ENCODE results near the gene SH2B3.

DNA sequence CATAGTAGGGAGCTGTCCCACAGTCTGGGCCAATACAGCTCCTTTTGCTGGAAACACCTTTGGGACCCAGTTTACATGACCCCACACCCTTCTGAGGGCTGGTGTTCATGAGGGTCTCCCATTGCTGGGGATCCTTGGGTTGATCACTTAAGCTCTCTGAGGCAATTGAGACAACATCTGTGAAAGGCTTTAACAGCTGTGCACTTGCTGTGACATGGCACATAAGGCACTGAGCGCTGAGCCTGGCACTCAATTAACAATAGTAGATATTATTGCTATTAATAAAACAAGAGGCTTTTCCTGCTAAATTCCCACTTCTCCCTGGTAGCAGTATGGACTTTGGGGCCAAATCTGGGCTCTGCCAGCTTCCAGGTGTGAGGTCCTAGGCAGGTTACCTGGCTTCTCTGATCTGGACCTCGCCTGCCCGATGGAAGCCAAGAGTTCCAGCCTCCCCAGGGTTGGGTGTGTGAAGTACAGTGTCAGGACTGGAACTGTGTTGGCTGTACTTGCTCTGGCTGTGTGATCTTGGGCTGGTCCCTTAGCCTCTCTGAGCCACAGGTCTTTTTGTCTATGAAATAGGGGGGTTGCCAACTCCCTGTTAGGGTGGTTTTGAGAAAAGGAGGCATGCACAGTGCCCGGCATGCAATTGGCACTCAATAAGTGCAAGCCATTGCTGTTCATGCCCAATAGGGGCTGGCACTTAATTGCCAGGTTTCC is 3.1 kb downstream of the SH2B3 start:
- TF ChIP-seq NR2C2 (CRISPR knock-in tag; IDR thresholded peaks at IDR 0.05) (no peak), NR2C2 (tag; IDR thresholded peaks at IDR 0.05) (no peak), TRIM28 (IDR thresholded peaks at IDR 0.05) (no peak), SMC3 (conservative IDR thresholded peaks at IDR 0.05; ENCODE audit: insufficient read depth, low read depth, low read length) (no peak), POLR2A (conservative IDR thresholded peaks at IDR 0.05) (no peak), FOXK2 (conservative IDR thresholded peaks at IDR 0.05 in 1 of 2, IDR thresholded peaks at IDR 0.05 in 1 of 2; ENCODE audit: low read depth in 2 of 2) (no peak), SIN3A (IDR thresholded peaks at IDR 0.05; ENCODE audit: borderline replicate concordance in 2 of 2, control insufficient read depth in 1 of 2, low read depth in 2 of 2, low read length in 2 of 2) (no peak), FOXJ2 (tag; IDR thresholded peaks at IDR 0.05) (no peak), SRSF9 (IDR thresholded peaks at IDR 0.05; ENCODE audit: borderline replicate concordance, low read depth, low read length) (no peak), SIX5 (IDR thresholded peaks at IDR 0.05; ENCODE audit: borderline replicate concordance in 1 of 2, insufficient read depth in 1 of 2, low read depth in 1 of 2, low read length in 2 of 2) (no peak)
- TF ChIP-seq, protein P1, sequence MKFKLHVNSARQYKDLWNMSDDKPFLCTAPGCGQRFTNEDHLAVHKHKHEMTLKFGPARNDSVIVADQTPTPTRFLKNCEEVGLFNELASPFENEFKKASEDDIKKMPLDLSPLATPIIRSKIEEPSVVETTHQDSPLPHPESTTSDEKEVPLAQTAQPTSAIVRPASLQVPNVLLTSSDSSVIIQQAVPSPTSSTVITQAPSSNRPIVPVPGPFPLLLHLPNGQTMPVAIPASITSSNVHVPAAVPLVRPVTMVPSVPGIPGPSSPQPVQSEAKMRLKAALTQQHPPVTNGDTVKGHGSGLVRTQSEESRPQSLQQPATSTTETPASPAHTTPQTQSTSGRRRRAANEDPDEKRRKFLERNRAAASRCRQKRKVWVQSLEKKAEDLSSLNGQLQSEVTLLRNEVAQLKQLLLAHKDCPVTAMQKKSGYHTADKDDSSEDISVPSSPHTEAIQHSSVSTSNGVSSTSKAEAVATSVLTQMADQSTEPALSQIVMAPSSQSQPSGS (CRISPR knock-in tag; IDR thresholded peaks at IDR 0.05), result no peak
- TF ChIP-seq, protein P2, sequence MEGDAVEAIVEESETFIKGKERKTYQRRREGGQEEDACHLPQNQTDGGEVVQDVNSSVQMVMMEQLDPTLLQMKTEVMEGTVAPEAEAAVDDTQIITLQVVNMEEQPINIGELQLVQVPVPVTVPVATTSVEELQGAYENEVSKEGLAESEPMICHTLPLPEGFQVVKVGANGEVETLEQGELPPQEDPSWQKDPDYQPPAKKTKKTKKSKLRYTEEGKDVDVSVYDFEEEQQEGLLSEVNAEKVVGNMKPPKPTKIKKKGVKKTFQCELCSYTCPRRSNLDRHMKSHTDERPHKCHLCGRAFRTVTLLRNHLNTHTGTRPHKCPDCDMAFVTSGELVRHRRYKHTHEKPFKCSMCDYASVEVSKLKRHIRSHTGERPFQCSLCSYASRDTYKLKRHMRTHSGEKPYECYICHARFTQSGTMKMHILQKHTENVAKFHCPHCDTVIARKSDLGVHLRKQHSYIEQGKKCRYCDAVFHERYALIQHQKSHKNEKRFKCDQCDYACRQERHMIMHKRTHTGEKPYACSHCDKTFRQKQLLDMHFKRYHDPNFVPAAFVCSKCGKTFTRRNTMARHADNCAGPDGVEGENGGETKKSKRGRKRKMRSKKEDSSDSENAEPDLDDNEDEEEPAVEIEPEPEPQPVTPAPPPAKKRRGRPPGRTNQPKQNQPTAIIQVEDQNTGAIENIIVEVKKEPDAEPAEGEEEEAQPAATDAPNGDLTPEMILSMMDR (IDR thresholded peaks at IDR 0.05 in 2 of 3, conservative IDR thresholded peaks at IDR 0.05 in 1 of 3; ENCODE audit: insufficient read depth in 2 of 3, low read depth in 1 of 3, low read length in 3 of 3), result no peak
